HEK293T (cell line): ENCODE data around the gene FOXD4L6.
"Not testable (repeated sequence)": the region's sequence is repeated elsewhere in the genome, so short reads cannot be mapped to it uniquely, and the experiment has no call there.

Experiments
- ARNT ChIP-seq: fragments of 450-650 bp; IDR thresholded peaks from 2 replicates; pipeline ENCODE4 v1.6.1; 2017; ENCODE audit warnings: mild to moderate bottlenecking
- BHLHE40 ChIP-seq: fragments of 450-650 bp; IDR thresholded peaks from 2 replicates; pipeline ENCODE4 v1.6.1; 2016; ENCODE audit warnings: mild to moderate bottlenecking, moderate library complexity, borderline replicate concordance
- ELF4 ChIP-seq: fragments of 450-650 bp; IDR thresholded peaks from 2 replicates; pipeline ENCODE4 v1.6.1; 2017; ENCODE audit warnings: antibody characterized with exemption
- FOXA1 ChIP-seq: fragments of 450-650 bp; IDR thresholded peaks from 2 replicates; pipeline ENCODE4 v1.6.1; 2016; ENCODE audit warnings: mild to moderate bottlenecking
- HDGF ChIP-seq: fragments of 450-650 bp; IDR thresholded peaks from 2 replicates; pipeline ENCODE4 v1.6.1; 2017; ENCODE audit warnings: antibody characterized with exemption, borderline replicate concordance
- L3MBTL2 ChIP-seq: fragments of 450-650 bp; conservative IDR thresholded peaks from 2 replicates; pipeline ENCODE4 v1.6.1; 2016; ENCODE audit warnings: mild to moderate bottlenecking
- SP1 ChIP-seq: fragments of 450-650 bp; IDR thresholded peaks from 2 replicates; pipeline ENCODE4 v1.6.1; 2017
- SUZ12 ChIP-seq: fragments of 450-650 bp; IDR thresholded peaks from 2 replicates; pipeline ENCODE4 v1.6.1; 2016; ENCODE audit warnings: mild to moderate bottlenecking
- TARDBP ChIP-seq: fragments of 450-650 bp; IDR thresholded peaks from 2 replicates; pipeline ENCODE4 v1.6.1; 2016
- ZNF384 ChIP-seq: fragments of 450-650 bp; IDR thresholded peaks from 2 replicates; pipeline ENCODE4 v1.6.1; 2016

- TF ChIP-seq SUZ12, SP1, ARNT, BHLHE40, FOXA1, HDGF, ELF4, TARDBP, ZNF384, L3MBTL2: not testable (repeated sequence)
These were observed 4.0 kb downstream of the FOXD4L6 start for GRCh38 chr9:41124250-41125108.
